ENCODE measurements around the gene MED26. TPM values are rescaled to one million over a fixed set of nuclear protein-coding genes. Genes with fewer than 3 reads are reported as not detected.

Gene MED26
- total and polyA plus RNA-seq, 2 experiments from 2014 or later: 7.4 to 15.4 TPM

GRCh38 chr19:16655727-16656126 lies 27.7 kb upstream of the MED26 start (continued):
- TF ChIP-seq, protein P1, sequence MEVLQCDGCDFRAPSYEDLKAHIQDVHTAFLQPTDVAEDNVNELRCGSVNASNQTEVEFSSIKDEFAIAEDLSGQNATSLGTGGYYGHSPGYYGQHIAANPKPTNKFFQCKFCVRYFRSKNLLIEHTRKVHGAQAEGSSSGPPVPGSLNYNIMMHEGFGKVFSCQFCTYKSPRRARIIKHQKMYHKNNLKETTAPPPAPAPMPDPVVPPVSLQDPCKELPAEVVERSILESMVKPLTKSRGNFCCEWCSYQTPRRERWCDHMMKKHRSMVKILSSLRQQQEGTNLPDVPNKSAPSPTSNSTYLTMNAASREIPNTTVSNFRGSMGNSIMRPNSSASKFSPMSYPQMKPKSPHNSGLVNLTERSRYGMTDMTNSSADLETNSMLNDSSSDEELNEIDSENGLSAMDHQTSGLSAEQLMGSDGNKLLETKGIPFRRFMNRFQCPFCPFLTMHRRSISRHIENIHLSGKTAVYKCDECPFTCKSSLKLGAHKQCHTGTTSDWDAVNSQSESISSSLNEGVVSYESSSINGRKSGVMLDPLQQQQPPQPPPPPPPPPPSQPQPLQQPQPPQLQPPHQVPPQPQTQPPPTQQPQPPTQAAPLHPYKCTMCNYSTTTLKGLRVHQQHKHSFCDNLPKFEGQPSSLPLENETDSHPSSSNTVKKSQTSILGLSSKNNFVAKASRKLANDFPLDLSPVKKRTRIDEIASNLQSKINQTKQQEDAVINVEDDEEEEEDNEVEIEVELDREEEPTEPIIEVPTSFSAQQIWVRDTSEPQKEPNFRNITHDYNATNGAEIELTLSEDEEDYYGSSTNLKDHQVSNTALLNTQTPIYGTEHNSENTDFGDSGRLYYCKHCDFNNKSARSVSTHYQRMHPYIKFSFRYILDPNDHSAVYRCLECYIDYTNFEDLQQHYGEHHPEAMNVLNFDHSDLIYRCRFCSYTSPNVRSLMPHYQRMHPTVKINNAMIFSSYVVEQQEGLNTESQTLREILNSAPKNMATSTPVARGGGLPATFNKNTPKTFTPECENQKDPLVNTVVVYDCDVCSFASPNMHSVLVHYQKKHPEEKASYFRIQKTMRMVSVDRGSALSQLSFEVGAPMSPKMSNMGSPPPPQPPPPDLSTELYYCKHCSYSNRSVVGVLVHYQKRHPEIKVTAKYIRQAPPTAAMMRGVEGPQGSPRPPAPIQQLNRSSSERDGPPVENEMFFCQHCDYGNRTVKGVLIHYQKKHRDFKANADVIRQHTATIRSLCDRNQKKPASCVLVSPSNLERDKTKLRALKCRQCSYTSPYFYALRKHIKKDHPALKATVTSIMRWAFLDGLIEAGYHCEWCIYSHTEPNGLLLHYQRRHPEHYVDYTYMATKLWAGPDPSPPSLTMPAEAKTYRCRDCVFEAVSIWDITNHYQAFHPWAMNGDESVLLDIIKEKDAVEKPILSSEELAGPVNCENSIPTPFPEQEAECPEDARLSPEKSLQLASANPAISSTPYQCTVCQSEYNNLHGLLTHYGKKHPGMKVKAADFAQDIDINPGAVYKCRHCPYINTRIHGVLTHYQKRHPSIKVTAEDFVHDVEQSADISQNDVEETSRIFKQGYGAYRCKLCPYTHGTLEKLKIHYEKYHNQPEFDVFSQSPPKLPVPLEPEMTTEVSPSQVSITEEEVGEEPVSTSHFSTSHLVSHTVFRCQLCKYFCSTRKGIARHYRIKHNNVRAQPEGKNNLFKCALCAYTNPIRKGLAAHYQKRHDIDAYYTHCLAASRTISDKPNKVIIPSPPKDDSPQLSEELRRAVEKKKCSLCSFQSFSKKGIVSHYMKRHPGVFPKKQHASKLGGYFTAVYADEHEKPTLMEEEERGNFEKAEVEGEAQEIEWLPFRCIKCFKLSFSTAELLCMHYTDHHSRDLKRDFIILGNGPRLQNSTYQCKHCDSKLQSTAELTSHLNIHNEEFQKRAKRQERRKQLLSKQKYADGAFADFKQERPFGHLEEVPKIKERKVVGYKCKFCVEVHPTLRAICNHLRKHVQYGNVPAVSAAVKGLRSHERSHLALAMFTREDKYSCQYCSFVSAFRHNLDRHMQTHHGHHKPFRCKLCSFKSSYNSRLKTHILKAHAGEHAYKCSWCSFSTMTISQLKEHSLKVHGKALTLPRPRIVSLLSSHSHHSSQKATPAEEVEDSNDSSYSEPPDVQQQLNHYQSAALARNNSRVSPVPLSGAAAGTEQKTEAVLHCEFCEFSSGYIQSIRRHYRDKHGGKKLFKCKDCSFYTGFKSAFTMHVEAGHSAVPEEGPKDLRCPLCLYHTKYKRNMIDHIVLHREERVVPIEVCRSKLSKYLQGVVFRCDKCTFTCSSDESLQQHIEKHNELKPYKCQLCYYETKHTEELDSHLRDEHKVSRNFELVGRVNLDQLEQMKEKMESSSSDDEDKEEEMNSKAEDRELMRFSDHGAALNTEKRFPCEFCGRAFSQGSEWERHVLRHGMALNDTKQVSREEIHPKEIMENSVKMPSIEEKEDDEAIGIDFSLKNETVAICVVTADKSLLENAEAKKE (CRISPR knock-in tag; IDR thresholded peaks at IDR 0.05): no peak
- TF ChIP-seq, protein P2, sequence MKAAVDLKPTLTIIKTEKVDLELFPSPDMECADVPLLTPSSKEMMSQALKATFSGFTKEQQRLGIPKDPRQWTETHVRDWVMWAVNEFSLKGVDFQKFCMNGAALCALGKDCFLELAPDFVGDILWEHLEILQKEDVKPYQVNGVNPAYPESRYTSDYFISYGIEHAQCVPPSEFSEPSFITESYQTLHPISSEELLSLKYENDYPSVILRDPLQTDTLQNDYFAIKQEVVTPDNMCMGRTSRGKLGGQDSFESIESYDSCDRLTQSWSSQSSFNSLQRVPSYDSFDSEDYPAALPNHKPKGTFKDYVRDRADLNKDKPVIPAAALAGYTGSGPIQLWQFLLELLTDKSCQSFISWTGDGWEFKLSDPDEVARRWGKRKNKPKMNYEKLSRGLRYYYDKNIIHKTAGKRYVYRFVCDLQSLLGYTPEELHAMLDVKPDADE (IDR thresholded peaks at IDR 0.05): no peak
- no peak for TF ChIP-seq ZNF331 (CRISPR knock-in tag; IDR thresholded peaks at IDR 0.05; ENCODE audit: low read depth)
- no peak for TF ChIP-seq CREB1 (CRISPR knock-in tag; IDR thresholded peaks at IDR 0.05; ENCODE audit: low read depth)
- no peak for TF ChIP-seq REST (IDR thresholded peaks at IDR 0.05; ENCODE audit: unreplicated experiment)
- no peak for TF ChIP-seq CTCF (conservative IDR thresholded peaks at IDR 0.05; ENCODE audit: low read depth in 2 of 2)
- no peak for TF ChIP-seq EZH2phosphoT487 (IDR thresholded peaks at IDR 0.05; ENCODE audit: unreplicated experiment)
- TF ChIP-seq NANOG (IDR thresholded peaks at IDR 0.05; ENCODE audit: borderline replicate concordance): no peak
- TF ChIP-seq JUNB (IDR thresholded peaks at IDR 0.05; ENCODE audit: unreplicated experiment): no peak
- TF ChIP-seq POLR2AphosphoS5 (IDR thresholded peaks at IDR 0.05; ENCODE audit: low read depth): no peak
- TF ChIP-seq STAT1 (IDR thresholded peaks at IDR 0.05; ENCODE audit: unreplicated experiment): no peak
